GM19023 (cell line): ENCODE data around the gene ROR2.

Experiments used
- ATAC-seq: cut with Tn5 transposase; IDR thresholded peaks from one replicate; pipeline ENCODE4 v1.9.1; 2021; ENCODE audit warnings: mild to moderate bottlenecking, moderate library complexity; ENCODE audit not compliant: unreplicated experiment

Gene ROR2

GRCh38 chr9:91843623-91844148, 106.3 kb downstream of the ROR2 start:
- ATAC-seq, result no peak

- ATAC-seq, result no peak
Observed at GRCh38 chr9:91843093-91843492, 106.9 kb downstream of the ROR2 start.

GRCh38 chr9:91842358-91843049, 107.5 kb downstream of the ROR2 start:
- ATAC-seq, result no peak

- ATAC-seq, result no peak
Observed at GRCh38 chr9:91841591-91841990, 108.4 kb downstream of the ROR2 start.

GRCh38 chr9:91840882-91841281, 109.1 kb downstream of the ROR2 start:
- no peak for ATAC-seq

- no peak for ATAC-seq
Observed at GRCh38 chr9:91840469-91840868, 109.6 kb downstream of the ROR2 start.

- ATAC-seq, result no peak
Observed at GRCh38 chr9:91839926-91840465, 110.0 kb downstream of the ROR2 start.

- ATAC-seq, result no peak
Observed at GRCh38 chr9:91837981-91838731, 111.9 kb downstream of the ROR2 start.

GRCh38 chr9:91836515-91836914, 113.5 kb downstream of the ROR2 start:
- no peak for ATAC-seq

GRCh38 chr9:91835632-91836031, 114.4 kb downstream of the ROR2 start:
- ATAC-seq, result no peak

GRCh38 chr9:91835216-91835615, 114.8 kb downstream of the ROR2 start:
- ATAC-seq, result no peak

- no peak for ATAC-seq
Observed at GRCh38 chr9:91834740-91835139, 115.3 kb downstream of the ROR2 start.

GRCh38 chr9:91833878-91834255, 116.2 kb downstream of the ROR2 start:
- ATAC-seq, result no peak

GRCh38 chr9:91833096-91833877, 116.7 kb downstream of the ROR2 start:
- no peak for ATAC-seq

GRCh38 chr9:91832322-91832721, 117.7 kb downstream of the ROR2 start:
- no peak for ATAC-seq

GRCh38 chr9:91825866-91826265, 124.2 kb downstream of the ROR2 start:
- no peak for ATAC-seq

GRCh38 chr9:91825422-91825821, 124.6 kb downstream of the ROR2 start:
- ATAC-seq, result no peak

- ATAC-seq, result no peak
Observed at GRCh38 chr9:91824601-91825305, 125.3 kb downstream of the ROR2 start.

- no peak for ATAC-seq
Observed at GRCh38 chr9:91824151-91824550, 125.9 kb downstream of the ROR2 start.
